Motor neuron (in vitro differentiated cells): ENCODE results near the gene CDC14A. TPM values are rescaled to one million over a fixed set of nuclear protein-coding genes. Genes with fewer than 3 reads are reported as not detected.

Experiments
- ATAC-seq, 8 experiments: fragments of 200-7000 bp; cut with Tn5 transposase; replicated peaks in 6 of 8; 2 replicates each; pipeline ENCODE4 v1.8.0; 2021; ENCODE audit warnings: mild to moderate bottlenecking in 8 of 8, moderate library complexity in 8 of 8
- H3K27ac ChIP-seq, 2 donors: fragments of 250-450 bp; sonication (Bioruptor Pico); 2 replicates each; pipeline ENCODE4 v1.9.0; 2021; ENCODE audit warnings: antibody characterized with exemption in 2 of 2, mild to moderate bottlenecking in 2 of 2, moderate library complexity in 1 of 2
- H3K4me1 ChIP-seq, 2 donors: fragments of 250-450 bp; sonication (Bioruptor Pico); replicated peaks in 1 of 2; 2 replicates each; pipeline ENCODE4 v1.6.1; 2021; ENCODE audit warnings: antibody characterized with exemption in 2 of 2, mild to moderate bottlenecking in 2 of 2, moderate library complexity in 1 of 2
- H3K4me3 ChIP-seq, 5 donors: fragments of 250-450 bp; sonication (Bioruptor Pico); 2 replicates each; pipeline ENCODE4 v1.9.0; 2021; ENCODE audit warnings: antibody characterized with exemption in 5 of 5, mild to moderate bottlenecking in 5 of 5, moderate library complexity in 4 of 5
- WGBS, 10 experiments: fragments of 450-650 bp; shearing (Covaris generic); methylation state at CpG; one replicate each; pipeline ENCODE4 v1.0.0; 2022; 5-methylcytosine and 5-hydroxymethylcytosine counted together
- in situ Hi-C, 9 experiments: fragments of 400-800 bp; cut with MboI; loops; one replicate each; pipeline ENCODE4 v1.15.0; 2021; ENCODE audit warnings: low sequenced_read_pairs in 9 of 9, low pct_unique_long_range_greater_than_20kb in 2 of 9; ENCODE audit not compliant: unreplicated experiment in 9 of 9
- total RNA-seq, 8 experiments: library from RNA; unstranded; fragments of 300-600 nt; gene quantifications; 2 replicates each; pipeline versions ENCODE4 v1.2.3 to v1.2.4, GENCODE V29; 2022

The CDC14A gene
- total RNA-seq, 8 experiments from 2014 or later: 2.2 to 8.8 (median 4.4) TPM

DNA sequence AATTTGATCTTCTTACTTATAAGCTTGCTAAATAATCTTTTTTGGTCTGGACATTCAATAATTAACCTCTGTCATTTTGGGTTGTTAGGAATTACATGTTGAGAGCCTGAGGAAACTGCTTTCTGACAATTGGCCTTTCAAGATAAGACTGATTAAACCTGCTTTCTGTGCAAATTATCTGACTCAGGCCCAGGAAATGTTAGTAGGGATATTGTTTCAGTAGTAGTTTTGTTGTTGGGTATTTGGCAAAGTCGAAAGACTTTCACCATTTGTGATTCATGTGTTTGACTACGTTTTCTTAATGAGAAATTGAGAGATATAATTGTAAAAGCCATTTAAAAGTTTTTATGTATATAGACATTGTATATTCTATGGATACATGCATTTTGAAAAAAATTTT, 104.6 kb downstream of the CDC14A start:
- no peak overlapping the region for H3K4me3 ChIP-seq
- no peak overlapping the region for H3K27ac ChIP-seq
- peaks cover 4 to 5% of the 10 kb centered on the region in 2 donors for H3K4me1 ChIP-seq
- 33 to 91% (median 81%) methylated on average over 1 to 2 of the region's 2 CpGs; no CpG with 5 or more reads in 1 of the 10 experiments for WGBS, 10 experiments
- no peak for ATAC-seq
- in situ Hi-C loops: loop anchor here in 7 of 9 experiments (25.0 kb wide), 3 partner anchors 130 to 645 kb away; no protein-coding TSS in a partner anchor

DNA sequence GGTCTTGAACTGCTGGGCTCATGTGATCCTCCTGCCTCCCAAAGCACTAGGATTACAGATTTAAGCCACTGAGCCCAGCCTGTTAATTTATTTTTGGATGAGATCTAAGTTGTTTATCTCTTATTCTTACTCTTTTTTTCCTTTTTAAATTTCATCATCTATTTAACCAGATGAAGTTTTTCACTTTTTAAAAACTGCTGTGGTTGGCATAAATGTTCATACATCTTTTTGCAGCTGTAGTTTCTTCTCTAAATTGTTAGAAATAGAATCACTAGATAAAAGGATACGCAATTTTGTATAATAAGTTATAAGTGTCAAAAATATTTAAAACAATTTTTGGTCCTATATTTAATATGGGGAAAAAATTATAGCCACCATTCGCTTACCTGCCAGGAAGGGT, 105.4 kb downstream of the CDC14A start:
- Histone ChIP-seq H3K4me3 (no peak overlapping the region), H3K27ac (no peak overlapping the region), H3K4me1 (peaks cover 8 to 12% of the 10 kb centered on the region in 2 donors)
- ATAC-seq: no peak
- 73 to 100% (median 98%) methylated on average over 1 to 2 of the region's 2 CpGs for WGBS, 10 experiments
- in situ Hi-C loops: loop anchor here in 7 of 9 experiments (25.0 kb wide), 3 partner anchors 130 to 645 kb away; no protein-coding TSS in a partner anchor

DNA sequence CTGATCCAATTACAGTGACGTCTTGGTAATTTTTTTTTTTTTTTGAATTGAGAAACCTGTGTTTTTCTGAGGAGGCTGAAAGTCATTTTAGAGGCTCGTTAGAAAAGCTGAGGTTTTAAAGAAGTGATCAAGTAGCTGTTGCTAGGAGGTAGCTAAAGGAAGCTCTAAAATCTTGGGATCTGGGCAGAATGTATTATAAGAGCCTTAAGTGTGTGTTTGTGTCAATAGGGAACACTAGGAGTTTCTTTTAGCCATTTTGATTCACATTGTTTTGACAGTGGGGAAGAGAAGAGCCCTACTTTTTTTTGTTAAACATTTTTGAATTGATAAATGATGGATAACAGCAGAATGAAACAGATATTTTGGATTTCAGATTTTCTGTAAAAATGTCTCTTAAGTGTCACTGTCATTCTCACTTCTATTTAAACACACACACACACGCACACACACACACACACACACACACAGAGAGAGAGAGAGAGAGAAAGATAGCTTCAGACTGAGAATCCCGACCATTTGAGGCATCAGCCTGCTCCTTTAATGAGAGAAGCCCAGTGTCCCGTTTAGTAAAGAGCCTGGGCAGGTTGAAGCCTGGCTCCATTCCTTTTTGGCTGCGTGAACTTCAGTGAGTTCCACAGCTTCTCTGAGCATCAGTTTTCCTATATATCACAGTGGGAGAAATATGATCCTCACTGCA, 106.5 kb downstream of the CDC14A start:
- WGBS, 10 experiments: 0 to 56% (median 40%) methylated on average over 1 to 5 of the region's 6 CpGs

DNA sequence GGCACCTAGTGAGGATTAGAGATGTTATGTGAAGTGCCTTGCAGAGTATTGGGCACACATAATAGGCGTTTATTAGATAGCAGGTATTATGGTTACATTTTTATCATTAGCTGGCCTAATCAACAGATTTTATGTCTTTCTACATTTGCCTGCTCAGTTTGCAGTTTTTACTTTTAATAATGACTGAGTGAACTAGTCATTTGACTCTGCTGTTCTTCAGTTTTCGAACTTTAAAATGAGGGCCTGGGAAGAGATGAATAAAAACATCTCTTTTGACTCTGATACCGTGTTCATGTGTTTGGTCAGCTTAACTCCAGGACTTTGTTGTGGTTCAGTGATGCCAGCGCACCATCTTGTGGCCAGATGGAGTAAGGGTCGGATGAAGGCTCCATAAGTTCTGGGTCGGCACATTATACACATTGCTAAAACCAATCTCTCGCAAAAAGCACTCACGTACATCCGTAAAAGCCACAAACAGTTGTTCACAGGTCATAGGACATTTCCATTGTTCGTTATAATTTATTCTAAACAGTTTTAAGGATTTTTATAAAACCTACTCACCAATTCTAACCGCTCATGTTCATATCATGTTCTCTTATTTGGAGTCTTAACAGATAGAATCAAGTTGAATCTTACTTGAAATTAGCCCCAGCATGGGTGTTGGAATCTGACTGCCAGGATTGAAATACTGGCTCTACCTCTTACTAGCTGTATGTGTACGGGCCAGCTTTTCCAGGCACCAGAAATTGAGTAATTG, 107.2 kb downstream of the CDC14A start:
- peak; percentile 85 to 98 (median 86) for ATAC-seq
- 16 to 40% (median 22%) methylated on average over 1 to 12 of the region's 12 CpGs; no CpG with 5 or more reads in 1 of the 10 experiments for WGBS, 10 experiments
- H3K4me1 ChIP-seq: peaks cover 18 to 21% of the 10 kb centered on the region in 2 donors
- H3K4me3 ChIP-seq: no peak overlapping the region
- H3K27ac ChIP-seq: no peak overlapping the region
- in situ Hi-C loops: loop anchor here in 8 of 9 experiments (10.0 to 25.0 kb wide), 4 partner anchors 128 to 647 kb away; no protein-coding TSS in a partner anchor

More for the DNA sequence above, 106.5 kb downstream of the CDC14A start:
- ATAC-seq: peak in 6 of 8 experiments; percentile 13 to 55 (median 34)
- H3K4me3 ChIP-seq: no peak overlapping the region
- in situ Hi-C loops: loop anchor here in 7 of 9 experiments (25.0 kb wide), 3 partner anchors 128 to 647 kb away; no protein-coding TSS in a partner anchor
- H3K4me1 ChIP-seq: peaks cover 15 to 18% of the 10 kb centered on the region in 2 donors
- no peak overlapping the region for H3K27ac ChIP-seq

DNA sequence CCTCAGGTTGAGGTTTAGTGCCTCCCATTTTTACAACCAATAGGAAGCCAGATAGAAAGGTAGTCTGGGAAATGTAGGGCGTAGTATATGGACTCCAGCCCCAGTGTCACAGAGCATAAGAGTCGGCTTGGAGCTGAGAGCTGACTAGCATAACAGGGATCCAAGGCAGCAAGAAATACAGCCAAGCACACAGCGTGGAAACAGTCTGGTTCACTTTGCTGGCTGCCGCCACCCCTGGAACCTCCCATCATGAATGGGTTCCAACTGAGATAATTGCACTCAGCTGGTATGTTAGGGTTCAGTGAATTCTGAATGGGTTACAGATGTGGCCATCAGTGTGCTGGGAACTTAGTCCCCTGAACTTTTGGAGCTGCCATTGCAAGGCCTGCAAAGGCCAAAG, 108.9 kb downstream of the CDC14A start:
- in situ Hi-C loops: loop anchor here in 8 of 9 experiments (10.0 to 25.0 kb wide), 4 partner anchors 126 to 649 kb away; no protein-coding TSS in a partner anchor
- peak in 2 of 8 experiments; percentile 56 to 64 for ATAC-seq
- 50 to 100% (median 80%) methylated on average over 1 to 4 of the region's 4 CpGs; no CpG with 5 or more reads in 4 of the 10 experiments for WGBS, 10 experiments
- Histone ChIP-seq H3K4me1 (peaks cover 18 to 21% of the 10 kb centered on the region in 2 donors), H3K4me3 (no peak overlapping the region), H3K27ac (no peak overlapping the region)

DNA sequence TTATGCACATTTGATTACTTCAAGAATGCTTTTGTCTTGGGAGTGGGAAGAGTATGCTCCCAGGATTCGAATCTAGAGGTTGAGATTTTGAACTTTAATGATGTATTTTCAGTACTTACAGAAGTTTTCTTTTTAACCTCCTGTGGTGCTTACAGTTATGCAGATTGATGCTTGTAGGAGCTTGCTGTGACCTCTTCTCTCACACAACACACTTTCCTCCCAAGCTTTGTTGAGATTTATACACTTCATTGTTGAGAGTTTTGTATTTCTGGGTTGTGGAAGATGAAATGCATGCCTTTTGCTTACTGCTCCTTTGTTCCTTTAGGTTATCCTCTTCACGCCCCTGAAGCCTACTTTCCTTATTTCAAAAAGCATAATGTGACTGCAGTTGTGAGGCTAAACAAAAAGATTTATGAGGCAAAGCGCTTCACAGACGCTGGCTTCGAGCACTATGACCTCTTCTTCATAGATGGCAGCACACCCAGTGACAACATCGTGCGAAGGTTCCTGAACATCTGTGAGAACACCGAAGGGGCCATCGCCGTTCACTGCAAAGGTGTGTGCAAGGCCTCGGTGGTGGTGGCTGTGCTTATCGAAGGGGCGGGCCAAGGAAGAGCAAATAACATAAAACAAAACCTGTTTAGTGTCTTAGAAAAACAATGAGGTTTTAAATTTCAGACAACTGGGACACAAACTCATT, 110.2 kb downstream of the CDC14A start:
- in situ Hi-C loops: loop anchor here in 8 of 9 experiments (10.0 to 25.0 kb wide), 4 partner anchors 125 to 650 kb away; no protein-coding TSS in a partner anchor
- H3K4me3 ChIP-seq: no peak overlapping the region
- WGBS, 10 experiments: 11 to 87% (median 36%) methylated on average over 3 to 12 of the region's 13 CpGs; no CpG with 5 or more reads in 1 of the 10 experiments
- H3K27ac ChIP-seq: peak overlapping the region; percentile 11 to 22
- peak in 3 of 8 experiments; percentile 37 to 57 (median 44) for ATAC-seq
- peaks cover 18 to 21% of the 10 kb centered on the region in 2 donors for H3K4me1 ChIP-seq

DNA sequence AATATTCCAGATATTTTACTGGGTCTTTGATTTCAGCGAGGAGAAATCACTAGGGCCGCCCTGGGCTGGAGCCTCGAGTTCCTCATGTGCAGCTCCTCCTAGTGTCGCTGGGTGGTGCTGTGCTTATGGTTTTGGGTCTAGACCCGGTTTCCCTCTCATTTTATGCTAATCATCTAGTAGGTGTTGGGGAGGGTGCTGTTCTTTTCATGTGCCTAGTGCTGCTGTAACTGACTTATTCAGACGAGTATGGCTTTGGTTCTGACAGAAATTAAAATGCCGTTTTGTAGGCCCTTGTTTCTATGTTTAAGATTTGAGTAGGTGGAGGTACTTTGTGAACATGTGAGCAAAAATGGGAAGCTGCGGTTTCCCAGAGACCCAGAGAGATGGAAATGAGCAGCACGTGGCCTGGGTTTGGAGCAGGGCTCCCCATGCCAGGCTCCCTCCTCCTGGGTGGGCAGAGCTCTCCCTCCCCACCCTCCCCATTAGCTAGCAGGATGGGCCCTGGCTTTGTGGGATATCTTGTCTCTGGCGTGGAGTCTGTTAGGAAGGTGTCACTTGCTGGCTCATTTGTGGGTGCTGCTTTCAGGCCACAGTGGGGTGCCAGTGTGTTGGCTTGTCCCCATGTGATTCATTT, 111.6 kb downstream of the CDC14A start:
- ATAC-seq: peak; percentile 72 to 80 (median 75)
- H3K27ac ChIP-seq: no peak overlapping the region
- in situ Hi-C loops: loop anchor here in 8 of 9 experiments (10.0 to 25.0 kb wide), 4 partner anchors 123 to 652 kb away; no protein-coding TSS in a partner anchor
- H3K4me1 ChIP-seq: peaks cover 18 to 21% of the 10 kb centered on the region in 2 donors
- WGBS, 10 experiments: 0 to 80% (median 29%) methylated on average over 1 to 9 of the region's 10 CpGs; no CpG with 5 or more reads in 2 of the 10 experiments
- no peak overlapping the region for H3K4me3 ChIP-seq

DNA sequence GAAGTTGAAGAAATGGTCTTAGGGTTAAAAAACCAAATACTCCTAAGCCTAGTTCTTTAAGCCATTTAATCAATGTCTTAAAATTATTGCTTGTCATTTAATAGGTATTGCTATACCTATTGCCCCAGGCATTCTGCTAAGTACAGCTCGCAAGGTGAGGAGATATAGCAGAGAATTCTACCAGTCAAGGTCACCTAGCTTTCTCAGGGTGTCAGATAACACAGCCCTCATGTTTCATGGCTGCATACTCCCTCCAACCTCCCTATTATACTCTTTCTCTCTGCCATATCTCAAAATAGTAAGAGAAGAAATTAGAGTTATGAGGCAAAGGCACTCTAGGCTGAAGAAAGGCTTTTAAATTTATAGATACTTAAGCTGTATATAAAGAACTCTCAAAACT, 117.3 kb downstream of the CDC14A start:
- H3K4me1 ChIP-seq: no peaks in the 10 kb centered on the region
- ATAC-seq: no peak
- 86 to 100% (median 100%) methylated on average over 1 of the region's 1 CpG; no CpG with 5 or more reads in 2 of the 10 experiments for WGBS, 10 experiments
- no peak overlapping the region for H3K27ac ChIP-seq
- in situ Hi-C loops: loop anchor here in 8 of 9 experiments (10.0 to 25.0 kb wide), 4 partner anchors 118 to 657 kb away; no protein-coding TSS in a partner anchor
- H3K4me3 ChIP-seq: no peak overlapping the region

DNA sequence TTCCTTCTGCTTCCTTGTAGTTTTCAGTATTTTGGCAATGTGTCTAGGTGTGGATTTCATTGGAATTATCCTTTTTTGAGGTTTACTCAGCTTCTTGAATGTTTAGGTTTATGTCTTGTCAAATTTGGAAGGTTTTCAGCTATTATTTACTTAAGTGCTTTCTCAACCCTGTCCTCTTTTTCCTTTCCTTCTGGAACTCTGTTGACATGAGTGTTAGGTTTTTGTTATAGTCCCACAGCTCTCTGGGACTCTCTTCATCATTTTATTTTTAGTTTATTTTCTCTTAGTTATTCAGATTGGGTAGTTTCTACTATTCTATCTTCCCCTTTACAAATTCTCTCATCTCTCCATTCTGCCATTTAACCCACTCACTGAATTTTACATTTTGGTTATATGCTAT, 122.5 kb downstream of the CDC14A start:
- in situ Hi-C loops: loop anchor here in 8 of 9 experiments (25.0 kb wide), 3 partner anchors 112 to 663 kb away; no protein-coding TSS in a partner anchor
- no peak for ATAC-seq
- peaks cover 4 to 8% of the 10 kb centered on the region in 2 donors for H3K4me1 ChIP-seq

DNA sequence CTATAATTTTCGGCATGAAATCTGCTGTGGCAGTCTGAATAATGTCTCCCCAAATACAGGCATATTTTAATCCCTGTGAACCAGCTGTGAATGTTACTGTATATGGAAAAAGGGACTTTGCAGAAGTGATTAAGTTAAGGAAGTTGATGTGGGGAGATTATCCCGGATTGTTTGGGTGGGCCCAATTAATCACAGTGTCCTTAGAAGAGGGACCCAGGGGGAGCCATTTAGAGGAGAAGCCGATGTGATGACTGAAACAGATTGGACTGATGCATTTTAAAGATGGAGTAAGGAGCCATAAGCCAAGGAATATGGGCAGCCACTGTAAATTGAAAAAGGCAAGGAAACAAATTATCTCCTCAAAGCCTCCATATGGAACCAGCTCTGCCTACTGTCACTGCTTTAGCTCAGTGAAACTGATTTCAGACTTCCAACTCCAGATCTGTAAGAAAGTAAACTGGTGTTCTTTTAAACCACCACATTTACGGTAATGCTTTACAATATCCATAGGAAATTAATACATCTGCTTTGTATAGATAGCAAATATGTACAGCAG, 124.5 kb downstream of the CDC14A start:
- no peak overlapping the region for H3K4me3 ChIP-seq
- H3K4me1 ChIP-seq: peaks cover 4 to 15% of the 10 kb centered on the region in 2 donors
- H3K27ac ChIP-seq: no peak overlapping the region
- in situ Hi-C loops: loop anchor here in 3 of 9 experiments (25.0 kb wide), 1 partner anchor 385 kb away; no protein-coding TSS in a partner anchor
- 44 to 100% (median 95%) methylated on average over 2 to 4 of the region's 4 CpGs; no CpG with 5 or more reads in 1 of the 10 experiments for WGBS, 10 experiments
- peak in 1 of 8 experiments; percentile 50 for ATAC-seq

More for the DNA sequence above, 122.5 kb downstream of the CDC14A start:
- Histone ChIP-seq H3K4me3 (no peak overlapping the region), H3K27ac (no peak overlapping the region)

DNA sequence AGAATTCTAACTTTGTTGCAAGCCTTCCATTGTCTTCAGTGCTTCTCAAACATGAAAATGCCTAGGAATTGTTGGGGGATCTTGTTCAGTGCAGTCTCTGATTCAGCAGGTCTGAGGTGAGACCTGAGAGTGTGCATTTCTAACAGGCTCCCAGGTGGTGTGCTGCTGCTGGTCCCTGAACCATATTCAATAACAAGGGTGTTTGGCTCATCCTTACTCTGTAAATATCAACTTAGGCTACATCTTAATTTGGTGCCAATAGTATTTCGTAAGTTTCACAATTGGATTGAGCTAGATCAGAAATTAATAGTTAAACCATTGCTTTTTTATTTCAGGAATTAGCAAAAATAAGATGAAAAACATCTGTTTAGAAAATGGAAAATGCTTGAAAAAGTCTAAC, 126.5 kb downstream of the CDC14A start:
- WGBS, 10 experiments: 83 to 100% (median 92%) methylated on average over 1 of the region's 1 CpG; no CpG with 5 or more reads in 2 of the 10 experiments

More for the DNA sequence above, 126.5 kb downstream of the CDC14A start:
- in situ Hi-C loops: loop anchor here in 3 of 9 experiments (25.0 kb wide), 1 partner anchor 383 kb away; no protein-coding TSS in a partner anchor
- Histone ChIP-seq H3K27ac (no peak overlapping the region), H3K4me3 (no peak overlapping the region), H3K4me1 (peaks cover 4 to 15% of the 10 kb centered on the region in 2 donors)
- no peak for ATAC-seq
